Measurements from ENCODE around the gene MARCHF6. TPM values are rescaled to one million over a fixed set of nuclear protein-coding genes. Genes with fewer than 3 reads are reported as not detected.

The MARCHF6 gene
- total and polyA plus RNA-seq, 9 of the 15 experiments (the other 6 are each of a cell fraction or from before 2014, with no cell fraction given) = 74.1 to 456 (median 116) TPM

DNA sequence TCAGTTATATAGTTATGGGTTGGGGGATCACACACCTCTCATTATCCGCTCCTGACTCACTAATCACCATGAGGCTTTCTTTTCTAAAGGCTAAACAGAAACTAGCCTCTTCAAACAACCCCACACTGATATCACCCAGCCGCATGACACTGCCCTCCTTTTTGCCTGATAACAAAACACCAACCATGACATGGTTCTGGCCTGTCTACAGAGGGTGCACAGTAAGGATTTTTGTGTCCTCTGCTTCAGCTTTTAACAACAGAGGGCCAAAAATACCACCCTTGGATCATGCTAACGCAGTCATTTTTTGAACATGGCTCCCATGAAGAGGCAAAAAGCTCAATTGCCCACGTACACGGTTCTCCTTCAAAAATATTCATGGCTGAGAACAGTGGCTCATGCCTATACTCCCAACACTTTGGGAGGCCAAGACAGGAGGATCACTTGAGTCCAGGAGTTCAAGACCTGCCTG lies 49.8 kb upstream of the MARCHF6 start (continued):
- TF ChIP-seq ZNF511 (CRISPR knock-in tag; IDR thresholded peaks at IDR 0.05) = no peak
- TF ChIP-seq, protein P1, sequence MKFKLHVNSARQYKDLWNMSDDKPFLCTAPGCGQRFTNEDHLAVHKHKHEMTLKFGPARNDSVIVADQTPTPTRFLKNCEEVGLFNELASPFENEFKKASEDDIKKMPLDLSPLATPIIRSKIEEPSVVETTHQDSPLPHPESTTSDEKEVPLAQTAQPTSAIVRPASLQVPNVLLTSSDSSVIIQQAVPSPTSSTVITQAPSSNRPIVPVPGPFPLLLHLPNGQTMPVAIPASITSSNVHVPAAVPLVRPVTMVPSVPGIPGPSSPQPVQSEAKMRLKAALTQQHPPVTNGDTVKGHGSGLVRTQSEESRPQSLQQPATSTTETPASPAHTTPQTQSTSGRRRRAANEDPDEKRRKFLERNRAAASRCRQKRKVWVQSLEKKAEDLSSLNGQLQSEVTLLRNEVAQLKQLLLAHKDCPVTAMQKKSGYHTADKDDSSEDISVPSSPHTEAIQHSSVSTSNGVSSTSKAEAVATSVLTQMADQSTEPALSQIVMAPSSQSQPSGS (CRISPR knock-in tag; IDR thresholded peaks at IDR 0.05) = no peak
- TF ChIP-seq, protein P2, sequence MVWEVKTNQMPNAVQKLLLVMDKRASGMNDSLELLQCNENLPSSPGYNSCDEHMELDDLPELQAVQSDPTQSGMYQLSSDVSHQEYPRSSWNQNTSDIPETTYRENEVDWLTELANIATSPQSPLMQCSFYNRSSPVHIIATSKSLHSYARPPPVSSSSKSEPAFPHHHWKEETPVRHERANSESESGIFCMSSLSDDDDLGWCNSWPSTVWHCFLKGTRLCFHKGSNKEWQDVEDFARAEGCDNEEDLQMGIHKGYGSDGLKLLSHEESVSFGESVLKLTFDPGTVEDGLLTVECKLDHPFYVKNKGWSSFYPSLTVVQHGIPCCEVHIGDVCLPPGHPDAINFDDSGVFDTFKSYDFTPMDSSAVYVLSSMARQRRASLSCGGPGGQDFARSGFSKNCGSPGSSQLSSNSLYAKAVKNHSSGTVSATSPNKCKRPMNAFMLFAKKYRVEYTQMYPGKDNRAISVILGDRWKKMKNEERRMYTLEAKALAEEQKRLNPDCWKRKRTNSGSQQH (CRISPR knock-in tag; IDR thresholded peaks at IDR 0.05) = peak; percentile 75; the same call in 1 of the 2 replicates
- peak; percentile 65; the same call in 1 of the 2 replicates for TF ChIP-seq ILK (tag; IDR thresholded peaks at IDR 0.05; ENCODE audit: borderline replicate concordance, low read depth)
- peak; percentile 91 for TF ChIP-seq OTX1 (CRISPR knock-in tag; IDR thresholded peaks at IDR 0.05)
- TF ChIP-seq ZNF324 (CRISPR knock-in tag; IDR thresholded peaks at IDR 0.05) = peak; percentile 75
- peak; percentile 89; the same call in 1 of the 2 replicates for TF ChIP-seq JUND (IDR thresholded peaks at IDR 0.05; ENCODE audit: borderline replicate concordance, low read depth, low read length)
- peak; percentile 91; the same call in 2 of the 3 replicates for TF ChIP-seq JUND (tag; IDR thresholded peaks at IDR 0.05; ENCODE audit: borderline replicate concordance, low read depth, low read length)
- TF ChIP-seq, protein P3, sequence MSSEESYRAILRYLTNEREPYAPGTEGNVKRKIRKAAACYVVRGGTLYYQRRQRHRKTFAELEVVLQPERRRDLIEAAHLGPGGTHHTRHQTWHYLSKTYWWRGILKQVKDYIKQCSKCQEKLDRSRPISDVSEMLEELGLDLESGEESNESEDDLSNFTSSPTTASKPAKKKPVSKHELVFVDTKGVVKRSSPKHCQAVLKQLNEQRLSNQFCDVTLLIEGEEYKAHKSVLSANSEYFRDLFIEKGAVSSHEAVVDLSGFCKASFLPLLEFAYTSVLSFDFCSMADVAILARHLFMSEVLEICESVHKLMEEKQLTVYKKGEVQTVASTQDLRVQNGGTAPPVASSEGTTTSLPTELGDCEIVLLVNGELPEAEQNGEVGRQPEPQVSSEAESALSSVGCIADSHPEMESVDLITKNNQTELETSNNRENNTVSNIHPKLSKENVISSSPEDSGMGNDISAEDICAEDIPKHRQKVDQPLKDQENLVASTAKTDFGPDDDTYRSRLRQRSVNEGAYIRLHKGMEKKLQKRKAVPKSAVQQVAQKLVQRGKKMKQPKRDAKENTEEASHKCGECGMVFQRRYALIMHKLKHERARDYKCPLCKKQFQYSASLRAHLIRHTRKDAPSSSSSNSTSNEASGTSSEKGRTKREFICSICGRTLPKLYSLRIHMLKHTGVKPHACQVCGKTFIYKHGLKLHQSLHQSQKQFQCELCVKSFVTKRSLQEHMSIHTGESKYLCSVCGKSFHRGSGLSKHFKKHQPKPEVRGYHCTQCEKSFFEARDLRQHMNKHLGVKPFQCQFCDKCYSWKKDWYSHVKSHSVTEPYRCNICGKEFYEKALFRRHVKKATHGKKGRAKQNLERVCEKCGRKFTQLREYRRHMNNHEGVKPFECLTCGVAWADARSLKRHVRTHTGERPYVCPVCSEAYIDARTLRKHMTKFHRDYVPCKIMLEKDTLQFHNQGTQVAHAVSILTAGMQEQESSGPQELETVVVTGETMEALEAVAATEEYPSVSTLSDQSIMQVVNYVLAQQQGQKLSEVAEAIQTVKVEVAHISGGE (CRISPR knock-in tag; IDR thresholded peaks at IDR 0.05) = peak in 1 of 3 experiments; percentile 64; a peak in 2 of 6 replicates
- peak; percentile 76 for TF ChIP-seq ZNF79 (CRISPR knock-in tag; IDR thresholded peaks at IDR 0.05; ENCODE audit: low read depth)
- TF ChIP-seq CEBPZ (IDR thresholded peaks at IDR 0.05; ENCODE audit: borderline replicate concordance, low read depth, low read length) = no peak
- peak; percentile 36; the same call in 1 of the 2 replicates for TF ChIP-seq RNF219 (CRISPR knock-in tag; IDR thresholded peaks at IDR 0.05)
- TF ChIP-seq HSF4 (CRISPR knock-in tag; IDR thresholded peaks at IDR 0.05; ENCODE audit: borderline replicate concordance) = peak; percentile 90; the same call in 1 of the 2 replicates
